Activated B cell treated with CpG ODN at 0.5 μM for 24 hours (primary cell): ENCODE data around the gene FBN2. TPM values are rescaled to one million over a fixed set of nuclear protein-coding genes. Genes with fewer than 3 reads are reported as not detected.

Experiments
- ATAC-seq: fragments of 200-7000 bp; cut with Tn5 transposase; one replicate; pipeline ENCODE4 v1.10.0; 2021; ENCODE audit warnings: low read depth, mild to moderate bottlenecking, moderate library complexity
- CTCF ChIA-PET: fragments of 350-600 bp; sonication (Branson Sonifier 250); formaldehyde crosslinking; loops from one replicate; lab custom pipeline; 2021; ENCODE audit warnings: antibody characterized with exemption; lab: Charles Lee
- POLR2A ChIA-PET: fragments of 350-600 bp; sonication (Branson Sonifier 250); formaldehyde crosslinking; loops from one replicate; lab custom pipeline; 2021; ENCODE audit warnings: antibody characterized with exemption; lab: Charles Lee
- DNase-seq: peaks from one replicate; pipeline ENCODE4 v3.0.0; 2022
- H3K27ac Mint-ChIP-seq: one replicate; pipeline ENCODE4 v1.8.0; 2020; ENCODE audit warnings: mixed read lengths
- H3K27me3 Mint-ChIP-seq: one replicate; pipeline ENCODE4 v1.8.0; 2021; ENCODE audit warnings: mixed read lengths
- H3K36me3 Mint-ChIP-seq: one replicate; pipeline ENCODE4 v1.8.0; 2021; ENCODE audit warnings: low read depth, mixed read lengths
- H3K4me1 Mint-ChIP-seq: one replicate; pipeline ENCODE4 v1.8.0; 2021; ENCODE audit warnings: mixed read lengths
- H3K4me3 Mint-ChIP-seq: one replicate; pipeline ENCODE4 v1.8.0; 2020; ENCODE audit warnings: mild to moderate bottlenecking, mixed read lengths
- H3K9me3 Mint-ChIP-seq: one replicate; pipeline ENCODE4 v1.8.0; 2020; ENCODE audit warnings: mixed read lengths
- intact Hi-C: fragments of 100-400 bp; cut with micrococcal nuclease; formaldehyde crosslinking; loops from one replicate; pipeline ENCODE4 v1.15.1; 2024
- total RNA-seq: library from RNA; stranded (reverse); gene quantifications from 2 replicates; pipeline ENCODE4 v1.2.3, GENCODE V29; 2022
- TF ChIP-seq, protein P1 (sequence below): fragments of 200-600 bp; IDR thresholded peaks from one replicate; pipeline ENCODE4 v1.8.0; 2022; ENCODE audit warnings: antibody characterized with exemption, mild to moderate bottlenecking

Gene FBN2
- total RNA-seq, 1 donor from 2014 or later: not detected

DNA sequence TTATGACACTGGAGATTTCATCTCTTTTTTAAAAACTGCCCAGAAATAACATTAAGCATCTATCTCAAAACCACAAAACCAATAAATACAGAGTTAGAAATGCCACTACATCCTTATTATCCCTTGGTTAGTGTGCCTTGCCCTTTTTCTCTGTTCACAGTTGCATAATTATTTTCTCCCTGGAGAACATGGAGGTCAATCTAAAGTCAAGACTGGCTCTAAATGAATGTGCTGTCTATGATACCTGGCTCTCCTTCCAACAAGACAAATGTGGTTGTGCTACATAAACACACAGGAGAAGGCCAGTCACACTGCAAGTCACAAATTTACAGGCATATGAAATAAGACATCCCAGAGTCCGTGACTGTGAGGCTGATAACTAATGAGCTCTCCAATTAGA is 2.8 kb downstream of the FBN2 start:
- Mint-ChIP-seq H3K27ac (no peak overlapping the region), H3K27me3 (peaks cover 18% of the 10 kb centered on the region), H3K9me3 (no peaks in the 10 kb centered on the region), H3K4me1 (no peaks in the 10 kb centered on the region), H3K4me3 (no peak overlapping the region), H3K36me3 (no peaks in the 10 kb centered on the region)
- no peak for DNase-seq
- intact Hi-C loops: no loop called here
- ChIA-PET POLR2A (no interaction called here), CTCF (no interaction called here)
- ATAC-seq: no peak
- TF ChIP-seq, protein P1, sequence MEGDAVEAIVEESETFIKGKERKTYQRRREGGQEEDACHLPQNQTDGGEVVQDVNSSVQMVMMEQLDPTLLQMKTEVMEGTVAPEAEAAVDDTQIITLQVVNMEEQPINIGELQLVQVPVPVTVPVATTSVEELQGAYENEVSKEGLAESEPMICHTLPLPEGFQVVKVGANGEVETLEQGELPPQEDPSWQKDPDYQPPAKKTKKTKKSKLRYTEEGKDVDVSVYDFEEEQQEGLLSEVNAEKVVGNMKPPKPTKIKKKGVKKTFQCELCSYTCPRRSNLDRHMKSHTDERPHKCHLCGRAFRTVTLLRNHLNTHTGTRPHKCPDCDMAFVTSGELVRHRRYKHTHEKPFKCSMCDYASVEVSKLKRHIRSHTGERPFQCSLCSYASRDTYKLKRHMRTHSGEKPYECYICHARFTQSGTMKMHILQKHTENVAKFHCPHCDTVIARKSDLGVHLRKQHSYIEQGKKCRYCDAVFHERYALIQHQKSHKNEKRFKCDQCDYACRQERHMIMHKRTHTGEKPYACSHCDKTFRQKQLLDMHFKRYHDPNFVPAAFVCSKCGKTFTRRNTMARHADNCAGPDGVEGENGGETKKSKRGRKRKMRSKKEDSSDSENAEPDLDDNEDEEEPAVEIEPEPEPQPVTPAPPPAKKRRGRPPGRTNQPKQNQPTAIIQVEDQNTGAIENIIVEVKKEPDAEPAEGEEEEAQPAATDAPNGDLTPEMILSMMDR: no peak

- intact Hi-C loops: no loop called here
- Mint-ChIP-seq H3K9me3 (no peaks in the 10 kb centered on the region), H3K27ac (no peak overlapping the region), H3K27me3 (peaks cover 15% of the 10 kb centered on the region), H3K4me1 (no peaks in the 10 kb centered on the region), H3K36me3 (no peaks in the 10 kb centered on the region), H3K4me3 (no peak overlapping the region)
- CTCF ChIA-PET: no interaction called here
- POLR2A ChIA-PET: no interaction called here
- ATAC-seq: no peak
- TF ChIP-seq, protein P1: no peak
- DNase-seq: no peak
Measured at GRCh38 chr5:128534726-128535125, 3.3 kb downstream of the FBN2 start.

DNA sequence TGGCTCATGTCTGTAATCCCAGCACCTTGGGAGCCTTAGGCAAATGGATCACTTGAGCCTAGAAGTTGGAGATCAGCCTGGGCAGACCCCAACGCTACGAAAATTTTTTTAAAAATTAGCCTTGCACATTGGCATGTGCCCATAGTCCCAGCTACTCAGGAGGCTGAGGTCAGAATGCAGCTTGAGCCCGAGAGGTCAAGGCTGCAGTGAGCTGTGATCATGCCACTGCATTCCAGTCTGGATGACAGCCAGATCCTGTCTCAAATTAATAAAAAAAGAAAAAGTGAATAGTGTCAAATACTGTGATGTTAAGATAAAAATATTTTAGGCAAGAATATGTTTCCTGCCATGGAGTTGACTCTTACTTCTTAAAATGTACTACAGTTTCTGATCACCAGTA is 5.3 kb downstream of the FBN2 start:
- H3K9me3 Mint-ChIP-seq: no peaks in the 10 kb centered on the region
- ChIA-PET CTCF (no interaction called here), POLR2A (no interaction called here)
- DNase-seq: no peak
- H3K27ac Mint-ChIP-seq: no peak overlapping the region
- TF ChIP-seq, protein P1: no peak
- H3K27me3 Mint-ChIP-seq: peaks cover 9% of the 10 kb centered on the region
- H3K4me1 Mint-ChIP-seq: no peaks in the 10 kb centered on the region
- H3K4me3 Mint-ChIP-seq: no peak overlapping the region
- intact Hi-C loops: no loop called here
- no peaks in the 10 kb centered on the region for H3K36me3 Mint-ChIP-seq
- ATAC-seq: no peak

DNA sequence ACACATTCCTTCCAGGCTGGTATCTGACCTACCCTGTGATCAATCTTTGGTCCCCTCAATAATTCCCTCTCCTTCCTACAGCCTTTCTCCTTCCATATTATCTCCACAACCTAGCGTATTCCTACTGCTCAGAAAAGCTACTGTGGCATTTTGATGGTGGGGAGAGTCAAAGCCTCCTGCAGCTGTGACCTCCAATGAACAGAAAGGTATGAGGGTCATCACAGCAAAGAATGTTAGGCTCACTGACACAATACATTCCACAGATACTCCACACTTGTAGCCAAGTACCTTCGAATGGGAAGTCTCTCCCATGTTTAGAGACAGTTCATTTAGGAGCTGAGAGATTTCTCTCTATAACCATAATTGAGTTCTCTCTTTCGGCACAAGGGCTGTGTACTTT is 5.9 kb downstream of the FBN2 start:
- Mint-ChIP-seq H3K4me1 (no peaks in the 10 kb centered on the region), H3K27me3 (peaks cover 9% of the 10 kb centered on the region), H3K27ac (no peak overlapping the region), H3K4me3 (no peak overlapping the region), H3K9me3 (no peaks in the 10 kb centered on the region), H3K36me3 (no peaks in the 10 kb centered on the region)
- DNase-seq (no peak), ATAC-seq (no peak)
- ChIA-PET CTCF (no interaction called here), POLR2A (no interaction called here)
- TF ChIP-seq, protein P1: no peak
- intact Hi-C loops: no loop called here

DNA sequence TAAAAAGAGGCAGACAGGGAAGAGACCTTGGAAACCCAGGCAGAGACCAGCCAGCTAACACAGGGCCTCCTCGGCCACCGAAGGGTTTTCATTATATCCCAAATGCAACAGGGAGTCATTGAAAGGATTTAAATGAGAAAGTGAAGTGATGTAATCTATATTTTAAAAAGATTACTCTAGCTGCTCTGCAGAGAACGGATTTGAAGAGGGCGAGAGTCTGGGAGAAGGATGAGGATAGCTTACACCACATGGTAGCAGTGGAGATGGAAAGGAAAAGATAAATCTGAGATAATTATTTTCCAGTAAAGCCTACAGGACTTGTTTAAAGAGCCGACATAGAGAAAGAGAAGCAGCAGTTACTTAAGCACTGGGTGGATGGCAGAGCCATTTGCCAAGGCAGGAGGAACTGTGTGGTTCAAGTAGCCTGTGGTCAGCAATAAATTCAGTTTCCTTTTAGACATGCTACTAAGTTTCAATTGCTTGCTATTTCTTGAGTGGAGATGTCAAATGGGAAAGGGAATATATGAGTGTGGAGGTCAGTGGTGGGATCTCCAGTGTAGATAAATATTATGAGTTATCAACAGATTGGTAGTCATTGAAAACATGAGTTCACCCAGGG is 9.3 kb downstream of the FBN2 start:
- ATAC-seq (no peak), DNase-seq (no peak)
- H3K4me3 Mint-ChIP-seq: no peak overlapping the region
- no peak overlapping the region for H3K27ac Mint-ChIP-seq
- intact Hi-C loops: no loop called here
- H3K36me3 Mint-ChIP-seq: no peaks in the 10 kb centered on the region
- ChIA-PET POLR2A (no interaction called here), CTCF (no interaction called here)
- H3K27me3 Mint-ChIP-seq: no peaks in the 10 kb centered on the region
- TF ChIP-seq, protein P1: no peak
- no peaks in the 10 kb centered on the region for H3K4me1 Mint-ChIP-seq
- H3K9me3 Mint-ChIP-seq: no peaks in the 10 kb centered on the region
